ENCODE results near the gene CROCC2.

DNA sequence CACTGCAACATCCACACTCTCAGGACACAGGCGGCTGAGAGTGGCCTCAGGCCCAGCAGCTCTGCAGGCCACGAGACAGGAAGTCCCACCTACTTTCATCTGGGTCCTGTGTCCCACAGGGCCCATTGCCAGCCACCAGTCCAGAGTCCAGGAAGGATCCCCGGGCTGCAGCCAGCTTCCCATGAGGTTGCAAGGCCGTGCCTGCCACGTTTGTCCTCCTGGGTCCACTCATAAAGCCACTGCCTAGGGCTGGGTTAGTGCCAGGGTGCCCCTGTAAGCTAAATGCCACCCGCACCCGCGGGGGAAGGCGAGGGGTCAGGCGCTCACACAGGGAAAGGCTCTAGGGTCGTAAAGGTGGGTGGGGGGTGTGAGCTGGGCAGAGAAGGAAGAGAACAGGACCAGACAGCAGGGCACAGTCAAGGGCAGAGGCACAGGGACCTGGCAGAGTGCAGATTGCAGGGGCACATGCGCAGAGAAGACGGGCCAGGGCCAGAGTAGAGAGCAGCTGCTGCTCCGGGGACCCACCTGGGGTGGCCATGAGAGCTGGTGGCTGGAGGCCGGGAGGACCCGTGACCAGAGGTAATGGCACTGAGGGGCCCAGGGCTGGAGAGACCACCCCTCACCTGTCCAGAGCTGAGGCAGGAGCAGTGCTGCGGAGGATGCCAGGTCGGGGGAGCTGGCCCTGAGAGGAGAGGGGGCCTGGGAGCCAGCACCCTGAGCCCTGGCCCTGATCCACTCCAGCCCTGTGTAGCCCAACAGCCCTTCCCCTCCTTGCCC lies 29.5 kb upstream of the CROCC2 start:
- no peak for TF ChIP-seq CTCF (IDR thresholded peaks at IDR 0.05; ENCODE audit: borderline replicate concordance, extremely low read depth, low read length, poor library complexity, severe bottlenecking)
- no peak for TF ChIP-seq EZH2 (IDR thresholded peaks at IDR 0.05; ENCODE audit: borderline replicate concordance, low read depth, low read length, severe bottlenecking)

Data from DND-41 (cell line).